NCI-H2196 (cell line): ENCODE data around the gene TPMT.
"Not testable (repeated sequence)": the region's sequence is repeated elsewhere in the genome, so short reads cannot be mapped to it uniquely, and the experiment has no call there.

Experiments
- DNase-seq: peaks from one replicate; lab custom pipeline; 2025; ENCODE audit not compliant: unreplicated experiment; lab: John Stamatoyannopoulos, UW

The TPMT gene

DNA sequence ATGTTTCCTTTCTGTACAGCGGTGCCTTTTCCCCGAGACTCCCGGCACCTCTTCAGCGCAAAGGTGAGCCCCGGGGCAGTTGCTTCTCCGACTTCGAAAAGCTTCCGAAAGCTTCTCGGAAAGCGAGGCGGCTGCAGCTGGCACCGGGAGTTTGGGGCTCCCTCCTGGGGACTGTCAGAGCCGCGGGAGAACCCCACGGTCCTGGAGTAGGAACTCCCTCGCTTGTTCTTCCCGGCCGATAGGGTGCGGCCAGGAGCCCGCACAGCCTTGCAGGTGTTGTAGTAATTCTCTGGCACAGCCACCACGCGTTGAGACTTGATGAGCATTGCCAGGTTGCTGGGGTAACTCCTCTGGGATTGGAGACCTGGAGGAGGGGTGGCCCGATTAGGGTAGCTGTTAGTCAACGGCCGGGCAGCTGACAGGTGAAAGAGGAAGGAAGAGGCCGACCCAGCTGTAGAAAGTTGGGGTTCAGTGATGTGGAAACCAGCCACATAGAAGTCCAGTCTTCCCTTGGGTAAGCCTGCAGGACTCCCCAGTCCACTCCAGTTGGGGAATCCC is 1.1 kb upstream of the TPMT start:
- peak; percentile 82 for DNase-seq

GRCh38 chr6:18155150-18155863 is 430 bp upstream of the TPMT start, which contains the start of gene KDM1B:
KDM1B (plus strand) TSS chr6:18155422; CDS start chr6:18159896, 4,474 bp downstream.
- DNase-seq, result peak; percentile 98

DNA sequence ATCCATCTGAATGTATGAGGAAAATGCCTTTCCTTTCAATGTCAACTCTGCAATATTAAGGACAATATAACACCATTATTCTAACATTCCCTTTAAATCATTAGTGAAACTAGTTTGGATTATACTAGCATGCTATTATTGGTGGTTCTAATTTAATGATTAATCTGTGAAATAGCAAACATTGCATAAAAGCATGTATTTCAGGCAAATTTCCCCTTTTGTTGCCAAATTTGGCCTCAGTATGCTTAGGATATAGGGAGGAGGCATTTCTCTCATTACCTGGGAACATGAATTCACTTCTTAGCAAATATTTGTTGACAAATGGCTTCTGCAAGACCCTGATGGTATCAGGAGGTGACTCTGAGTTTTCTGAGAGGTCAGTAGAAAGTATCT is 1.6 kb downstream of the TPMT start:
- DNase-seq, result no peak

DNA sequence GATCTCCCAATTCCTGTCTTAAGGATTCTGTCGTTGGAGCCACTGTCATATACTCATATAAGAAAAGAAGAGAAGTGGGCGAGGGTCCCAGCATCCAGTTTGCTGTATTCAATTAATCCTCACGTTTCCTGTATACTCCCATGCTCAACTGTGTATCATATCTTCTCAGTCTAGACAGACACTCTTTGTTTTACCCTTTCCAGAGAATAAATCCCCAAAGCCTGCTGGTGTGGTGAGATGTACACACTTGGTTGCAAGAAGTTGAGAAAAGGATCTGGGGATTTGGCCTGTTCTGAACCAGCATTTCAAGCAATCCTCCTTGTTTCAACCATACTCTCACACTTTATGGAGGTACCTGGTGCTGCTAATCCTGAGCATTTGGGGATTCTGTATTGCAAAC is 3.1 kb downstream of the TPMT start:
- no peak for DNase-seq

DNA sequence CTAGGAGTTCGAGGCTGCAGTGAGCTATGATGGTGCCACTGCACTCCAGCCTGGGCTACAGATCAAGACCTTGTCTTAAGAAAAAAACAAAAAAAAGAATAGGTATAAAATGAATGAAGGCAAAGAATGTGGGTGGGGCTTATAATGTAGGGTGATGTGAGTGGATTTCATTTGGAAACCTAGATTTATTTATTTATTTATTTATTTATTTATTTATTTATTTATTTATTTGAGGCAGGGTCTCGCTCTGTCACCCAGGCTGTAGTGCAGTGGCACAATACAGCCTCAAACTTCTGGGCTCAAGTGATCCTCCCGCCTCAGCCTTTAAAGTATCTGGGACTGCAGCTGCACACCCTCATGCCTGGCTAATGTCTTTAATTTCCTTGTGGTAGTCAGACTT is 3.5 kb downstream of the TPMT start:
- DNase-seq, result not testable (repeated sequence)

GRCh38 chr6:18148304-18149025 is 6.4 kb downstream of the TPMT start:
- DNase-seq, result no peak

DNA sequence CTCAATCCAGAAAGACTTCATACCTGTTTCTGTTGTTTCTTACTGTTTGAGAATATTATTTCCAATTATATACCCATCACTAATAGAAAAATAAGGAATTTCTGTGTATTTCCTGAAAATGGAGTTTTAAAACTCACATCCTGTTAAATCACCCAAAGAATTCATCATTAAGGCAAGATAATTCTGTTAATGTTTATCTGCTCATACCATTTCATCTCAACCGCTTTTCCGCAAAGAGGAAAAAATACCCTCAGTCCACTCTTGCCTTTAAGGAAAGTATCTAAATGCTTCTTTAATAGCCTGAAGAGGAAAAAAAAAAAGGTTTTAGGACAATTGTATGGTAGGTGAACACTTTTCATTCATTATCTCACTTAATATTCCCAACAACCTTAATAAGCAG is 7.3 kb downstream of the TPMT start:
- no peak for DNase-seq

DNA sequence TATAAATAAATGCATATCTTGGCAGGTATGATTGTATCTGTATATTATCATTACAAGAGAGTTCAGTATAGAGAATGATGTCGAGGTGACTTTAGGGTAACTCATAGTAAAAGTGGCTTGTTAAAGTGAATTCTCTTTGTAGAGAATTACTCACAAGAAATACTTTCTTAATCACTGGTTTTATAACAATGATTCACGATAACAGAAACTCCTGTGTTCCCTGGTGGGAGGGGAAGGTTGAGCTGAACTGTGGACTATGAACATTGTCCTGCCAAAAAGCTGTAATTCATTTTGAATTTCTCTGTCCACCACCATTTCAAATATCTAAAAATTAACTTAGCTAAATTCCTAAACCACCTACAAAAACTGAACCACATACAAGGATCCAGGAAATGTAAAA is 7.7 kb downstream of the TPMT start:
- DNase-seq, result no peak

DNA sequence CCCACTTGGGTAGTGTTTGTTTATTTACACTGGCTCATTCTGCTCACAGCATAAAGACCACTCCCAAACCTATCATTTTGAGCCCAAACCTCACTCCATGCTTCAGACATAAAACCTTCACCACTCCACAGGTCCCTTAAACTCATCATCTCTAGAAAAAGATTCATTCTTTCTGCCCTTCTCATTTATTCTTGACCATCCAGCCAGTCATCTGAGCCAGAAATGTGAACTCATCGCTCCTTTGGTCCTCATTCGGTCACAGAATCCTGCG is 12.4 kb downstream of the TPMT start:
- DNase-seq, result no peak

GRCh38 chr6:18141805-18142590 is 12.9 kb downstream of the TPMT start:
- DNase-seq, result peak; percentile 78

DNA sequence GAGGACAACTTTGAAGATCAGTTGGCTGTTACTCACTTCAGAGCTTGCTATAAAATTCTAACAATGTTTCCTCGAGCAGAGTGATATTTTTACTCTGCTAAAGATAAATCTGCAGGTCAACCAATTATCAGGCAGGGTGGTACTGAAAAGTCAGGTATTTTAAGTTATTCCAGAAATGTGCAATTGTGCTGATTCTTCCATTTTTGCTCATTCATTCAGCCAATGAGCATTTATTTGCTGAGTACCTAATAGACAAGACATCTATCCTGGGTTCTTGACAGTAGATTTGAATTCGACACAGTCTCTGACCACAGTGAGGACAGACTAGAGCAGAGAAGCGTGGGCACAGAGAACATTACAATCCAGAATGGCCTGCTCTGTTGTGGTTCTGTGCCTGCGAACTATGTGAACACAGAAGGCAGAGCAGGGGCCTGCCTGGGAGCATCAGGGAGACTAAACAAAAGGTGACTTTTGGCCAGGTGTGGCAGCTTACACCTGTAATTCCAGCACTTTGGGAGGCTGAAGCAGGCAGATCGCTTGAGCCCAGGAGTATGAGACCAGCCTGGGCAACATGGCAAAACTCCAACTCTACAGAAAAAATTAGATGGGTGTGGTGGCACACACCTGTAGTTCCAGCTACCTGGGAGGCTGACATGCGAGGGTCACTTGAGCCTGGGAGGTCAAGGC is 14.8 kb downstream of the TPMT start:
- DNase-seq, result no peak

- no peak for DNase-seq
These were observed 16.0 kb downstream of the TPMT start for GRCh38 chr6:18138906-18139305.

GRCh38 chr6:18136260-18136659 is 18.6 kb downstream of the TPMT start:
- DNase-seq, result no peak

DNA sequence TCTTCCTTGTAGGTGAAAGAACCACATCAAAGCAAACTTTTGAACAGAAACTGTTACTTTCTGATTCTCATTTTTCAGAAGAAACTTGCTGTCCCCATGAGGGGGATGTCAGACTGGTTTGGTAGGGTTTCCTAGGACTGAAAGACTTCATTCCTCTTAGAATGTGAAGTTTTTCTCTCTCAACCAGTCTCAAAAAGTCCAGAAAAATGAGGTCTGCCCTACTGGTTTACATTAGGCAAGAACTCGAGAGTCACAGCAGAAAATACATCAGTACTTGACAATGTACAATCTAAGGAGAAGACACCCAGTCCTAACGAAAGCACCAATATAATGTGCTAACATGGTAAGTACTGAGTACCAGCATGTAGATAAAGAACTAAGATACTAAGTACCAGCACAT is 19.7 kb downstream of the TPMT start:
- DNase-seq, result no peak

DNA sequence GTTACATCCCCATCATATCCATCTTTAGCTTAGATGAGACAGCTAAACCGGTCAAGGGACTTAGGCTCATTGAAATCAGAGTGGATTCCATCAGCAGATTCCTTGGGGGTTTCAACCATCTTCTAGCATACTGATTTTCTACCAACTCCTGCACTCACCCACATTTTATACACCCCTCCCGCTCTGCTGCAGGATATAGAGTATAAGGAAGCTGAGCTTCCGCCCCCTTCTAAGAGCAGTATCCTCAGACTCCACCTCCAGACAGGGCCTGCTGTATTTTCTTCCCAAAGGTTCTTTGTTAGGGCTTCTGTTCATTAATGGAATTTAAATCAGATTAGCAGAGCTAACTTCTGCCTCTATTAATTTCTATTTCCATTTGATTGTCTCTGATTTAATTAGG is 22.5 kb downstream of the TPMT start:
- DNase-seq, result no peak

DNA sequence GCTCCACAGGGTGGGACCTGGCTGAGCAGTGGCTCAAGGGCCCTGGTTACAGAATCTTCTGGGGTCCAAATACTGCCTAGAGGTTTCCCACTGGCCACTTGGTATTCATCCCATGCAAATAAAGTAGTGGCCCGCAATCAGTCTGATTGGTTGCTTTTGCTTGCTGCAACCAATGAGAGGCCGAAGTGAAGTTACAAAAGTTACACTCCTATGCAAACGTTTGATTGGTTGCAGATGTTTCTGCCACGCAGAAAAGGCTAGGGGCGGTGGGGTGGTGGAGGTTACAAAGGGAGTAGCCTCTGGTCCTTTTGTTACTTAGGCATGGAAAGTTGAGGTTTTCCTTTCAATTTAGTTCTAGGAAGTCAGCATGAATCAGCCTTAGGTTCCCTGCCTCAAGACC is 28.8 kb downstream of the TPMT start:
- no peak for DNase-seq

GRCh38 chr6:18122128-18123093 is 32.5 kb downstream of the TPMT start, which contains the start of gene NHLRC1:
NHLRC1 (minus strand) TSS chr6:18122677; CDS start chr6:18122606, 71 bp downstream.
- peak; percentile 92 for DNase-seq

DNA sequence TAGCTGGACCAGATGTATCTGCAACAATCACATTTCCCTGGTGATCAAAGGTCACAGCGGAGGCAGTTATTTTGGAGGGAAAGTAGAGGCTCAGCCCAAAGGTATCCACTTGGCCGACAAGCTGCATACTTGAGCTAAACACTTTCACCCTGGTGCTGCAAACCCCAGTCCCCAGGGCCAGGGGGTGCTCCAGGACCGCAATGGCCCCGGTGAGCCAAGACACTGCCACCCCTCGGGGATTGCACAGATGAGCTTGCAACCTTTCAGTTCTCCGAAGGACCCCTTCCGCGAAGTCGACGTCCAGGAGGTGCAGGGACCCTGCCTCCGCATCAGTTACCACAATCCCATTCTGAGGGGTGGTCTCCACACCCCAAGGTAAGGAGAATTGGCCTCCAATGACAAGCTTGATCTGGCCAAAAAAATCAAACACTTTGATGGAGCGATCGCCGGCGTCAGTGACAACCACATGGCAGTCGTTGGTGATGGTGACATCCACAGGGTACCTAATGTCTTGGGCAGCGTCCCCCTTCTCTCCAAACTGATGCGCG is 33.2 kb downstream of the TPMT start:
- DNase-seq, result no peak

- DNase-seq, result no peak
These were observed 35.6 kb downstream of the TPMT start for GRCh38 chr6:18119236-18119635.

DNA sequence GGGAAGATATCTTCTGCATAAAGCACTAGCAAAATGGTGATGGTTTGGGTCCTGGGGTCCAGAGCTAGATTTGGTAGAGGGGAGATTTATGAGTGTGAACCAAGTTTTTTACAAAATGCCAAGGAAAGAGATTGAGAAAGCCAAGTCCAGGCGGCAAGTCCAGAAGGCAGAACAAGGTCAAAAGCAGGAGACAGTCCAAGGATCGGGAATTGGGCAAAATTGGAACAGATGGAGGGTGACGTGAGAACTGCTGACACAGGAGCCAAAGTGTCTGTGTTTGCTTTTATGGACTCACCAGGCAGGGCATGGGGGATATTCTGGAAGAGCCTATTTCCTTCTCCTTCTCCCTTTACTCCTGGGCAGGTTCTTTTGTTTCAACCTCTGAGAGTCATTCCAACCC is 36.5 kb downstream of the TPMT start:
- no peak for DNase-seq
